ENCODE measurements around the gene KCNK3. TPM values are rescaled to one million over a fixed set of nuclear protein-coding genes. Genes with fewer than 3 reads are reported as not detected.

KCNK3 gene
- total RNA-seq, 1 experiment from 2014 or later = 32.8 TPM

DNA sequence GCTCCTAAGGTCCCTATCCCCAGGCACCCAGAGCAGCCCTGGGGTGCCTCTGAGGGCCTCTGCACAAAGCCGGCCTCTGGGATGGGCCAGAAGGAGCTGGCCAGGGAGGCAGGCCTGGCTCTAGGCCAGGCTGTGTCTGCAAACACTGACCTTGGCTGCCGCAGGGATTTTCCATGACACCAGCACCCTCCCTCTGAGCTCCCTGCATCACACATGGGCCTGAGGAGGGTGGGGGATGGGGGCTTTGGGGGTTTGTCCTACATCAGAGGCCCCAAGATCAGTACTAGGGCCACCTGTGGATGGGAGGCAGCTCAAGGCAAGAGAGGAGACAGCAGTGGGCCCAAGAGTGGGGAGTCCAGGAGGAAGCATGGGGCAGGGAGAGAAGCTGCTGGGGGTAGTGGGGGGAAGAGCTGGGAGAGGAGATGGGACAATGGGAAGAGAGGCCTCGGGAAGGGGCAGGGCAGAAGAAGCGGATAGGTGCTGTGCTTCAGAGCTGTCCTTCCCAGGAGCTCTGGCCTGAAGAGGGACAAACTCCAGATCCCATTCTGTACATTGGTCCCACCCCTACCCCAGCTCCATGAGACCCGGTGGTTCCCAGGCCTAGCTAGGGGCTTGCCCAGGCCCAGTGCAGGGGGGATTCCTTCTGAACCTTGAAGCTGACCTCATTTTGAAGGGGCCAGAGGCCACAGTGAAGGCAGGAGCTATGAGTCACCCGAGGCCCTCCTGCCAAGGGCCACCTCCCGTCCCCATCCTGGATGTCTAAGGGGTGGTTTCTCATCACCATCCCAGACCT is 28.0 kb downstream of the KCNK3 start:
- CTCF ChIA-PET = interaction anchor here (0.6 kb wide), 3 partner anchors 9 to 826 kb away, joined by 3 read pairs; no protein-coding TSS in a partner anchor
- no peaks in the 10 kb centered on the region for H3K27me3 ChIP-seq (ENCODE audit: control insufficient read depth, insufficient read depth, low read length)
- POLR2A ChIA-PET = no interaction called here
- intact Hi-C loops (cut with micrococcal nuclease; ENCODE audit: unreplicated experiment) (no loop called here), in situ Hi-C loops (cut with HindIII; ENCODE audit: low pct_unique_long_range_greater_than_20kb, low sequenced_read_pairs) (no loop called here)
- H3K9me3 ChIP-seq (ENCODE audit: control insufficient read depth, insufficient read depth, low read depth, low read length) = no peaks in the 10 kb centered on the region
- DNase-seq (ENCODE audit: low read depth, low spot score) = no peak
- peak overlapping the region; percentile 80 for H3K27ac ChIP-seq (ENCODE audit: low read length)
- no peak overlapping the region for H3K4me3 ChIP-seq (ENCODE audit: low read depth in 2 of 2, low read length in 2 of 2)
- no peaks in the 10 kb centered on the region for H3K36me3 ChIP-seq (ENCODE audit: control insufficient read depth, insufficient read depth, low read length)
- BruUV-seq (replicated peaks) = no TSS peak
- H3K4me1 ChIP-seq (ENCODE audit: control insufficient read depth, insufficient read depth, low read length) = peaks cover 79% of the 10 kb centered on the region
- peak; percentile 55 for ATAC-seq
- TF ChIP-seq TCF7L2 (IDR thresholded peaks at IDR 0.05; ENCODE audit: low read depth, low read length) (no peak), POLR2AphosphoS5 (IDR thresholded peaks at IDR 0.05; ENCODE audit: low read depth, low read length) (no peak), SIN3A (IDR thresholded peaks at IDR 0.05; ENCODE audit: borderline replicate concordance, insufficient read depth, low read depth, low read length) (no peak)
- TF ChIP-seq, protein P1, sequence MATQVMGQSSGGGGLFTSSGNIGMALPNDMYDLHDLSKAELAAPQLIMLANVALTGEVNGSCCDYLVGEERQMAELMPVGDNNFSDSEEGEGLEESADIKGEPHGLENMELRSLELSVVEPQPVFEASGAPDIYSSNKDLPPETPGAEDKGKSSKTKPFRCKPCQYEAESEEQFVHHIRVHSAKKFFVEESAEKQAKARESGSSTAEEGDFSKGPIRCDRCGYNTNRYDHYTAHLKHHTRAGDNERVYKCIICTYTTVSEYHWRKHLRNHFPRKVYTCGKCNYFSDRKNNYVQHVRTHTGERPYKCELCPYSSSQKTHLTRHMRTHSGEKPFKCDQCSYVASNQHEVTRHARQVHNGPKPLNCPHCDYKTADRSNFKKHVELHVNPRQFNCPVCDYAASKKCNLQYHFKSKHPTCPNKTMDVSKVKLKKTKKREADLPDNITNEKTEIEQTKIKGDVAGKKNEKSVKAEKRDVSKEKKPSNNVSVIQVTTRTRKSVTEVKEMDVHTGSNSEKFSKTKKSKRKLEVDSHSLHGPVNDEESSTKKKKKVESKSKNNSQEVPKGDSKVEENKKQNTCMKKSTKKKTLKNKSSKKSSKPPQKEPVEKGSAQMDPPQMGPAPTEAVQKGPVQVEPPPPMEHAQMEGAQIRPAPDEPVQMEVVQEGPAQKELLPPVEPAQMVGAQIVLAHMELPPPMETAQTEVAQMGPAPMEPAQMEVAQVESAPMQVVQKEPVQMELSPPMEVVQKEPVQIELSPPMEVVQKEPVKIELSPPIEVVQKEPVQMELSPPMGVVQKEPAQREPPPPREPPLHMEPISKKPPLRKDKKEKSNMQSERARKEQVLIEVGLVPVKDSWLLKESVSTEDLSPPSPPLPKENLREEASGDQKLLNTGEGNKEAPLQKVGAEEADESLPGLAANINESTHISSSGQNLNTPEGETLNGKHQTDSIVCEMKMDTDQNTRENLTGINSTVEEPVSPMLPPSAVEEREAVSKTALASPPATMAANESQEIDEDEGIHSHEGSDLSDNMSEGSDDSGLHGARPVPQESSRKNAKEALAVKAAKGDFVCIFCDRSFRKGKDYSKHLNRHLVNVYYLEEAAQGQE (IDR thresholded peaks at IDR 0.05; ENCODE audit: insufficient read depth in 1 of 2, low read depth in 2 of 2, low read length in 1 of 2) = no peak
- TF ChIP-seq, protein P2, sequence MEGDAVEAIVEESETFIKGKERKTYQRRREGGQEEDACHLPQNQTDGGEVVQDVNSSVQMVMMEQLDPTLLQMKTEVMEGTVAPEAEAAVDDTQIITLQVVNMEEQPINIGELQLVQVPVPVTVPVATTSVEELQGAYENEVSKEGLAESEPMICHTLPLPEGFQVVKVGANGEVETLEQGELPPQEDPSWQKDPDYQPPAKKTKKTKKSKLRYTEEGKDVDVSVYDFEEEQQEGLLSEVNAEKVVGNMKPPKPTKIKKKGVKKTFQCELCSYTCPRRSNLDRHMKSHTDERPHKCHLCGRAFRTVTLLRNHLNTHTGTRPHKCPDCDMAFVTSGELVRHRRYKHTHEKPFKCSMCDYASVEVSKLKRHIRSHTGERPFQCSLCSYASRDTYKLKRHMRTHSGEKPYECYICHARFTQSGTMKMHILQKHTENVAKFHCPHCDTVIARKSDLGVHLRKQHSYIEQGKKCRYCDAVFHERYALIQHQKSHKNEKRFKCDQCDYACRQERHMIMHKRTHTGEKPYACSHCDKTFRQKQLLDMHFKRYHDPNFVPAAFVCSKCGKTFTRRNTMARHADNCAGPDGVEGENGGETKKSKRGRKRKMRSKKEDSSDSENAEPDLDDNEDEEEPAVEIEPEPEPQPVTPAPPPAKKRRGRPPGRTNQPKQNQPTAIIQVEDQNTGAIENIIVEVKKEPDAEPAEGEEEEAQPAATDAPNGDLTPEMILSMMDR (IDR thresholded peaks at IDR 0.05) = no peak

DNA sequence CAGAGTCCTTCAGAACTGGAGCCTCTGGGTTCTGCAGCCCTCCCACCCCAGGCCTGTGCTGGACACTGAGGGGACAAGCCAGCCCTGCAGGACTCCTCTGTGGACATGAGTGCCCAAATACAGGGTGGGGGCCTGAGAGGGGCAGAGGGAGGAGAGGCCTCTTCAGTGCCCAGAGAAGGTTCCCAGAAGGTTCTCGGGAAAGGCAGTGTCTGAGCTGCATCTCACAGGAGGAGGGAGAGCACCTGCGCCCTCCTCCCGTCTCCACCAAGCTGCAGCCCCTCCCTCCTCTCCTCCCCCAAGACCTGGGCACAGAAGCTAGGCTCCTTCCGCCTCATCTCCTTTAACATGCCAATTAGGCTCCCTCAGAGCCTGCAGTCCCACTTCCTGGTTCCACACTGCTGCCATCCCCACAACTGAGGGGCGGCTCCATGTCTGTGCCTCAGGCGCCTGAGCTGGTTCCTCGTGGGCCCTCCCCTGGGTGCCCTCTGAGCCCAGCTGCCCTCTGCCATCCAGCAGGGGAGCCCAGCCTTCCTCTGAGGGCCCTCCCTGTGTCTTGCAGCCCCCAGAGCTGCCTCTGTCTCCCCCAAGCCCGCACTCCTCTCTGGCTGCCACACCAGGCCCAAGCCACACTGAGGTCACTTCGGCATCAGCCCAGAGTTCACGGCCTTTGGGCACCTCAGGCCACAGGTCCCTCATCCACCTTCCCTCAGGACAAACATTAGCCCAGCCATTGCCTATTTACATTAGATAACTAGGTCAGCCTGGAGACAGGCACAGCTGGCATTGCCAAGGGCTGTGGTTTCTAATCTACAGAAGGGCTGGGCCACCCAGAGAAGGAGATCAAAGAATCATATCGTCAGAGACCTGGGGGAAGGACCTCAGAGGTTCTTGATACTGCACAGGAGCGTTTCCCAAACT is 28.9 kb downstream of the KCNK3 start:
- POLR2A ChIA-PET = interaction anchor here (0.5 kb wide), 1 partner anchor 117 kb away, joined by 4 read pairs; no protein-coding TSS in a partner anchor
- CTCF ChIA-PET = interaction anchor here (0.6 kb wide), 2 partner anchors 9 to 827 kb away, joined by 3 read pairs; no protein-coding TSS in a partner anchor
- BruUV-seq (replicated peaks) = no TSS peak
- Histone ChIP-seq H3K4me3 (ENCODE audit: low read depth in 2 of 2, low read length in 2 of 2) (no peak overlapping the region), H3K27ac (ENCODE audit: low read length) (peak overlapping the region; percentile 80), H3K27me3 (ENCODE audit: control insufficient read depth, insufficient read depth, low read length) (no peaks in the 10 kb centered on the region), H3K4me1 (ENCODE audit: control insufficient read depth, insufficient read depth, low read length) (peaks cover 73% of the 10 kb centered on the region), H3K36me3 (ENCODE audit: control insufficient read depth, insufficient read depth, low read length) (no peaks in the 10 kb centered on the region), H3K9me3 (ENCODE audit: control insufficient read depth, insufficient read depth, low read depth, low read length) (no peaks in the 10 kb centered on the region)
- DNase-seq (ENCODE audit: low read depth, low spot score) = no peak
- intact Hi-C loops (cut with micrococcal nuclease; ENCODE audit: unreplicated experiment) = no loop called here
- TF ChIP-seq POLR2AphosphoS5 (IDR thresholded peaks at IDR 0.05; ENCODE audit: low read depth, low read length) (peak; percentile 80; the same call in 1 of the 2 replicates), TCF7L2 (IDR thresholded peaks at IDR 0.05; ENCODE audit: low read depth, low read length) (peak; percentile 98)
- TF ChIP-seq, protein P1 (IDR thresholded peaks at IDR 0.05; ENCODE audit: insufficient read depth in 1 of 2, low read depth in 2 of 2, low read length in 1 of 2) = no peak
- TF ChIP-seq, protein P2 (IDR thresholded peaks at IDR 0.05) = no peak
- in situ Hi-C loops (cut with HindIII; ENCODE audit: low pct_unique_long_range_greater_than_20kb, low sequenced_read_pairs) = no loop called here
- ATAC-seq = peak; percentile 68
